ENCODE results near the gene MRAP2.
A peak's percentile ranks its signal among the peaks of the same experiment; 100 is the strongest.
"Not testable (repeated sequence)": the region's sequence is repeated elsewhere in the genome, so short reads cannot be mapped to it uniquely, and the experiment has no call there.

The MRAP2 gene

DNA sequence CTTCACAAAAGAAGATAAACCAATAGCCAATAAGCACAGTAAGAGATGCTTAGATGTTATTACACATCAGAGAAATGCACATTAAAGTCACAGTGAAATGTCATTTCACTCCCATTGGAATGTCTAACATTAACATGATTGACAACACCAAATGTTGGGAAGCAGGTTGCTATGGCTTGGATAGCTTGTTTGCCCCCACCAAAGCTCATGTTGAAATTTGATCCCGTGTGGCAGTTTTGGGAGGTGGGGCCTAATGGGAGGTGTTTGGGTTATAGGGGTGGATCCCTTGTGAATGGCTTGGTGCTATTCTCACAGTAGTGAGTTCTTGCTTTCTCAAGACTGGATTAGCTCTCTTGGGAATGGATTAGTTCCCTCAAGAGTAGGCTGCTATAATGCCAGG is 44.8 kb downstream of the MRAP2 start:
- no peak for DNase-seq

GRCh38 chr6:84081222-84081621 is 47.6 kb downstream of the MRAP2 start:
- DNase-seq: no peak

GRCh38 chr6:84082689-84083265 is 49.2 kb downstream of the MRAP2 start:
- peak; percentile 51 for DNase-seq

GRCh38 chr6:84084705-84085104 is 51.1 kb downstream of the MRAP2 start:
- not testable (repeated sequence) for DNase-seq

DNA sequence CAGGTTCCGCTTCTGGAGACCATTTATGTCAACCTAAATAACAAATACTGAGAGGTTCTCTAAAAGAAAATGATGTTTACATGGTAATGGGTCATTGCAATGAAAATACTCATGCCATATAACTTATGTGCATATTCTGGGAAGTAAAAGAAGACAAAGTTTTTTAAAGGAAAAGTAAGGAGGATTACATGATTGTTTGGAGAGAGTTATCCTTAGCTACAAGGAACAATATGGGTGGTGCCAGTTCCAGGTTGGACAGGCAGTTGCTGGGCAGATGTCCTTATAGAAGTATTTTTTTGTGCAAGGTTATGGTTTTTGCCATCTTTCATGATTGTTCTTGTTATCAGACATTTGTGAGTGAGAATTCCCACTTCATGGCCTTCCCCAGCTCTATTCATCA is 52.5 kb downstream of the MRAP2 start:
- DNase-seq: no peak

DNA sequence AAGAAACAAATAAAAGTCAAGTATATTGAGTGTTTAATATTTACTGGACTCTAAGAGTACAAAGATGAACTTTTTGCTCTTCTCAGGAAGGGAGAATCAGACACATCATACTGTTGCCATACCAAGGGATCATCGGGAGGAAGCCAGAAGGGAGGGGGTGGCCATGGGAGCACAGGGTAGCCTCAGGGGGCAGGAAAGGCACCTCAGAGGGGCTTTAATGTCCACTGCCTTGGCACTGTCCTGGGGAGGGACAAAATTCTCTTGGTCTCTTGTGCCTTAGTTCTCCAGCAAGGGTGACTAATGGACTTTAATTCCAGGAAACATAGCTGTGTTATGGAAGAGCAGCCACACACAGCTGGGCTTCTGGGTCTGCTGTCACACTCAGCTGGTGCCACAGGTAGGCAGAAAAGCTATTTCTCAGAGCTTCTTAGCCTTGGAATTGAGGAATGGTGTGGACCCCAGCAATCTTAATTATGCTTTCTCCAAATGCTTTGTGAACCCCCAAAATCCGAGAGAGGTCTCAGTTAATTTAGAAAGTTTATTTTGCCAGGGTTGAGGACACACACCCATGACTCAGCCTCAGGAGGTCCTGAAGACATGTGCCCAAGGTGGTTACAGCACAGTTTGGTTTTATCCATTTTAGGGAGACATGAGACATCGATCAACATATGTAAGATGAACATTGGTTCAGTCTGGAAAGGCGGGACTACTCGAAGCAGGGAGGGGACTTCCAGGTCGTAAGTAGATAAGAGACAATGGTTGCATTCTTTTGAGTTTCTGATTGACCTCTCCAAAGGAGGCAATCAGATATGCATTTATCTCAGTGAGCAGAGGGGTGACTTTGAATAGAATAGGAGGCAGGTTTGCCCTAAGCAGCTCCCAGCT is 53.2 kb downstream of the MRAP2 start:
- no peak for DNase-seq

DNA sequence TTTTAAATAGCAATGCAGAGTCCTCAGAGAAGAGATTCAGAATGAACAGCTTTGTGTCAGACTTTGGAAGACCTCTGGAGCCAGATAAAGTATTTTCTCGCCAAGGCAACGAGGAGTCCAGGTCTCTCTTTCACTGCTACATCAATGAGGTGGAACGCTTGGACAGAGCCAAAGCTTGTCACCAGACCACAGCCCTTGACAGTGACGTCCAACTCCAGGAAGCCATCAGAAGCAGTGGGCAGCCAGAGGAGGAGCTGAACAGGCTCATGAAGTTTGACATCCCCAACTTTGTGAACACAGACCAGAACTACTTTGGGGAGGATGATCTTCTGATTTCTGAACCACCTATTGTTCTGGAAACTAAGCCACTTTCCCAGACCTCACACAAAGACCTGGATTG is 55.5 kb downstream of the MRAP2 start:
- DNase-seq: no peak

GRCh38 chr6:84089552-84089951 is 56.0 kb downstream of the MRAP2 start:
- DNase-seq: no peak

GRCh38 chr6:84093441-84094435 is 60.2 kb downstream of the MRAP2 start:
- DNase-seq: no peak

- no peak for DNase-seq
Measured at GRCh38 chr6:84095156-84095555, 61.6 kb downstream of the MRAP2 start.

DNA sequence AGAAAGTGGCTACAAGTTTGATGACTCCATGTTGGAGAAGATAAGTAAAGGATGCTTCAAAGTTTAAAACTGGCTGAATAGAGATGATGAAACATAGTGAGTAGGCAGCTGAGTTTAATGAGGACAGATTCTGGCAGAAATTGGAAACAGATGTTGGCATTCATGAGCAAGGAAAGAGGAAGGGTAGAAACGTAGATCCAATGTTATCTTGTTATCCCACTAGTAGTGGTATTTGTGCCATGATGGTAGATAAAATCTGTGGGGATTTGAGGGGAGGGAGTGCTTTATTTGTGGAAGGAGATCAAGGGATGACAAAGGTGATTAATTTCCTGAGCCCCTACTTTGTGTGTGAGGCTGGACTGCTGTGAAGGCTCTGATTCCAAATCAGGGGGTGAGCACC is 69.5 kb downstream of the MRAP2 start:
- no peak for DNase-seq

GRCh38 chr6:84105215-84105924 is 71.8 kb downstream of the MRAP2 start:
- not testable (repeated sequence) for DNase-seq

- no peak for DNase-seq
Measured at GRCh38 chr6:84107495-84107894, 73.9 kb downstream of the MRAP2 start.

- not testable (repeated sequence) for DNase-seq
Measured at GRCh38 chr6:84111351-84111750, 77.8 kb downstream of the MRAP2 start.

GRCh38 chr6:84114933-84115594 is 81.5 kb downstream of the MRAP2 start:
- DNase-seq: not testable (repeated sequence)

DNA sequence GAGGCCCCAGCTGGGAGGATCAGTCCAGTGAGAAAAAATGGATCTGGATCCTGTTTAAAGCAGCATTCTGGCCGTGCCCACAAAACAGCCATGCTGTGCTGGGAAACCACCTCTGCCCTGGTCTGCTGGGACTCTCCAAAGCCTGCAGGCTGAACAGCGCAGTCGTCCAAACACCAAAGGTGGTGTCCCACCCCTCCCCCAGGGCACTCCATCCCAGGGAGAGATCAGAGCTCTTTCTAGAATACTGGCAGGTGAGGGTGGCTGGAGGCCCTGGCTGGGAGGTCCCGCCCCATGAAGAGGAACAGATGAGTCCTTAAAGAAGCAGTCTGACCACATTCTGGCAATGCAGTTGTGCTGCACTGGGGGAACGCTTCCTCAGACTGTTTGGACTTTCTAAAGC is 84.6 kb downstream of the MRAP2 start:
- peak; percentile 71 for DNase-seq

- DNase-seq: no peak
Measured at GRCh38 chr6:84119277-84119676, 85.7 kb downstream of the MRAP2 start.

DNA sequence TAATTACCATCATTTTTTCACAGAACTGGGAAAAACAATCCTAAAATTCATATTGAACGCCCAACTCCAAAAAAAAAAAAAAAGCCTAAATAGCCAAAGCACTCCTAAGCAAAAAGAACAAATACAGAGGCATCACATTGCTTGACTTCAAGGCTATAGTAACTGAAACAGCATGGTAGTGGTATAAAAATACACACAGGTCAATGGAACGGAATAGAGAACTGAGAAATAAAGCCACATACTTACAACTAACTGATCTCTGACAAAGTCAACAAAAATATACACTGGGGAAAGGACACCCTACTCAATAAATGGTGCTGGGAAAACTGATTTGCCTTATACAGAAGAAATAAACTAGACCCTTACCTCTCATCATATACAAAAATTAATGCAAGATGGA is 89.6 kb downstream of the MRAP2 start:
- DNase-seq: no peak

GRCh38 chr6:84129588-84129987 is 96.0 kb downstream of the MRAP2 start:
- DNase-seq: not testable (repeated sequence)

- DNase-seq: not testable (repeated sequence)
Measured at GRCh38 chr6:84133385-84133784, 99.8 kb downstream of the MRAP2 start.

DNA sequence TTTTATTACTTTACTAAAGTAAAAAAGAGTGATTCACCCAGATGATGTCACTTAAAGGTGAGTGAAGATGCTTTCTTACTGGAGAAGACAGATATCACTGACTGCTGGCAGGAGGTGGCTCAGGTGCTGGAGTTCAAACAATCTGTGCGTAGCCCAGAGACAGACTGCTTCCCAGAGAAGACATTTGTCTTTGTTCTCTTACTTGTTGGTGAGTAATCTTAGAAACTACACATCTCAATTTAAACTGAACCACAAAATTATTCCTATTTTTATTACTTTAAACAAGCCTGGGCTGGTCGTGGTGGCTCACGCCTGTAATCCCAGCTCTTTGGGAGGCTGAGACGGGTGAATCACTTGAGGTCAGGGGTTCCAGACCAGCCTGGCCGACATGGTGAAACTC is 101.7 kb downstream of the MRAP2 start:
- no peak for DNase-seq

Data from islet precursor cell (in vitro differentiated cells).